Upper lobe of right lung (tissue), 1 donor: Measurements from ENCODE around the gene PAPPA2. TPM values are rescaled to one million over a fixed set of nuclear protein-coding genes. Genes with fewer than 3 reads are reported as not detected.

Source experiments
- ATAC-seq: fragments of 200-7000 bp; cut with Tn5 transposase; one replicate; pipeline ENCODE4 v1.9.1; 2020; ENCODE audit warnings: mild to moderate bottlenecking, moderate library complexity
- DNase-seq: peaks from one replicate; pipeline ENCODE4 v3.0.0-alpha.2; 2020
- H3K27ac ChIP-seq: fragments of 200-600 bp; one replicate; pipeline ENCODE4 v1.8.0; 2022
- H3K27me3 ChIP-seq: fragments of 200-600 bp; one replicate; pipeline ENCODE4 v1.8.0; 2022; ENCODE audit warnings: mild to moderate bottlenecking
- H3K36me3 ChIP-seq: fragments of 200-600 bp; one replicate; pipeline ENCODE4 v1.8.0; 2022
- H3K4me1 ChIP-seq: fragments of 200-600 bp; one replicate; pipeline ENCODE4 v1.8.0; 2022
- H3K4me3 ChIP-seq: fragments of 200-600 bp; one replicate; pipeline ENCODE4 v1.8.0; 2022; ENCODE audit warnings: mild to moderate bottlenecking
- H3K9me3 ChIP-seq: fragments of 200-600 bp; one replicate; pipeline ENCODE4 v1.8.0; 2022
- CTCF ChIP-seq: fragments of 200-600 bp; IDR thresholded peaks from one replicate; pipeline ENCODE4 v1.8.0; 2022; ENCODE audit warnings: antibody characterized with exemption
- intact Hi-C: fragments of 100-400 bp; cut with DNase I; formaldehyde crosslinking; loops from one replicate; pipeline ENCODE4 v1.11.0; 2022
- total RNA-seq: library from RNA; stranded (reverse); fragmentation: NEBNext Ultra II Directional; extraction: Animal tissue kit (Norgen Biotek cat#: 25700); gene quantifications from one replicate; pipeline ENCODE4 v1.2.1, GENCODE V29; 2021
- donor health status: DM: no; HTN: yes; CAD: no; lungs with severe emphysema.

The PAPPA2 gene
- total RNA-seq, 1 donor from 2014 or later = 0.17 TPM

GRCh38 chr1:176638713-176639526, 175.9 kb downstream of the PAPPA2 start:
- no peak for DNase-seq
- H3K4me3 ChIP-seq = no peak overlapping the region
- intact Hi-C loops = no loop called here
- no peak for ATAC-seq
- H3K27ac ChIP-seq = no peak overlapping the region
- no peaks in the 10 kb centered on the region for H3K27me3 ChIP-seq
- TF ChIP-seq CTCF = no peak
- H3K9me3 ChIP-seq = no peaks in the 10 kb centered on the region
- H3K4me1 ChIP-seq = no peaks in the 10 kb centered on the region
- no peaks in the 10 kb centered on the region for H3K36me3 ChIP-seq

GRCh38 chr1:176643536-176643935, 180.6 kb downstream of the PAPPA2 start:
- Histone ChIP-seq H3K27ac (no peak overlapping the region), H3K27me3 (no peaks in the 10 kb centered on the region), H3K36me3 (no peaks in the 10 kb centered on the region), H3K4me3 (no peak overlapping the region), H3K4me1 (no peaks in the 10 kb centered on the region), H3K9me3 (peaks cover 2% of the 10 kb centered on the region)
- intact Hi-C loops = no loop called here
- DNase-seq (no peak), ATAC-seq (no peak)
- TF ChIP-seq CTCF = no peak

GRCh38 chr1:176648556-176648955, 185.6 kb downstream of the PAPPA2 start:
- intact Hi-C loops = no loop called here
- no peaks in the 10 kb centered on the region for H3K27me3 ChIP-seq
- no peaks in the 10 kb centered on the region for H3K36me3 ChIP-seq
- no peak overlapping the region for H3K27ac ChIP-seq
- H3K9me3 ChIP-seq = peaks cover 9% of the 10 kb centered on the region
- DNase-seq (no peak), ATAC-seq (no peak)
- no peak for TF ChIP-seq CTCF
- no peak overlapping the region for H3K4me3 ChIP-seq
- H3K4me1 ChIP-seq = no peaks in the 10 kb centered on the region

GRCh38 chr1:176656257-176656995, 193.5 kb downstream of the PAPPA2 start:
- ATAC-seq = peak; percentile 40
- H3K27ac ChIP-seq = no peak overlapping the region

GRCh38 chr1:176669782-176670181, 206.8 kb downstream of the PAPPA2 start:
- Histone ChIP-seq H3K27ac (no peak overlapping the region), H3K4me1 (no peaks in the 10 kb centered on the region), H3K27me3 (no peaks in the 10 kb centered on the region), H3K4me3 (no peak overlapping the region), H3K36me3 (no peaks in the 10 kb centered on the region), H3K9me3 (no peaks in the 10 kb centered on the region)
- intact Hi-C loops = no loop called here
- no peak for DNase-seq
- no peak for TF ChIP-seq CTCF
- no peak for ATAC-seq

More at GRCh38 chr1:176656257-176656995, 193.5 kb downstream of the PAPPA2 start:
- no peak overlapping the region for H3K4me3 ChIP-seq
- no peaks in the 10 kb centered on the region for H3K9me3 ChIP-seq
- H3K27me3 ChIP-seq = no peaks in the 10 kb centered on the region
- intact Hi-C loops = no loop called here
- H3K4me1 ChIP-seq = no peaks in the 10 kb centered on the region
- no peak for TF ChIP-seq CTCF
- DNase-seq = no peak
- no peaks in the 10 kb centered on the region for H3K36me3 ChIP-seq
